ENCODE results near the gene MPHOSPH9. TPM values are rescaled to one million over a fixed set of nuclear protein-coding genes. Genes with fewer than 3 reads are reported as not detected.

MPHOSPH9 gene
- total RNA-seq, 4 donors from 2014 or later, result 14.2 to 25.3 (median 15.1) TPM

DNA sequence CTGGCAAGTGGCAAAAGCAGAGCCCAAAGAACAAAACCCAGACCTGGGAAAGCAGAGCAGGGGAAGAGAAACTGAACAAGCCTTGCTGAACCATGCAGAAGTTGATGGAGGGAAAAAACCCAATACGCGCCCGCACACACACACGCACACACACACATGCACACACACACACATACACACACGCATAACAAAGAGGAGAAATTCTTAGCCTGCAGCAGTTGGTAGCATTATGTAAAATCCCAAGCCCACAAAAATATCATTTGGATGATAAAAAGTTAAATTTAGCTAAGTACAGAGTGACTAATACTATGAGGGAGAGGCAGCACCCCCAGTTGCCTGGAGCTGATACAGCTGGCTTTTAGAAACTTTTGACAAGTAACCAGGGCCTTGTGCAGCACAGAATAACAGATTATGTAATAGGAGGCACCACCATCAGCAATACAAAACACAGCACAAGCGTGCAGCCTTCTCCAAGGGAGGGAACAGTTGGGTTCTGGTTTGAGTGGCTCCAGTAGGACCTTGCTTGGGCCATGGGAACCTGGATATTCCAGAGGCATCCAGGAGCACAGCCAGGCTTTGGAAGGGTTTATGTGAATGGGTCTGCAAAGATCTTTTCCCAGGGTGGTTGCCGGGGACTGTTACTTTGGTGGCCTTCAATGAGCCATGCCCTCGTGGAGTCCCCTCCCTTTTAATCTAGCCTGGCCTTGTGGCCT lies 117.4 kb downstream of the MPHOSPH9 start:
- Histone ChIP-seq H3K4me1 (peaks cover 64 to 88% (median 78%) of the 10 kb centered on the region in 4 donors), H3K27ac (replicated peaks in 1 of 4) (peak overlapping the region; percentile 63 to 80 (median 75)), H3K27me3 (no peaks in the 10 kb centered on the region), H3K4me3 (no peak overlapping the region), H3K9me3 (no peaks in the 10 kb centered on the region), H3K36me3 (no peaks in the 10 kb centered on the region)
- TF ChIP-seq EP300 (IDR thresholded peaks at IDR 0.05) (no peak), POLR2A (IDR thresholded peaks at IDR 0.05; ENCODE audit: low read depth) (no peak), POLR2AphosphoS5 (IDR thresholded peaks at IDR 0.05) (peak; percentile 74 to 80)
- 38% methylated on average over 8 of the region's 8 CpGs for WGBS
- no peak for DNase-seq (ENCODE audit: extremely low spot score)
- intact Hi-C loops (cut with DNase I), result no loop called here

DNA sequence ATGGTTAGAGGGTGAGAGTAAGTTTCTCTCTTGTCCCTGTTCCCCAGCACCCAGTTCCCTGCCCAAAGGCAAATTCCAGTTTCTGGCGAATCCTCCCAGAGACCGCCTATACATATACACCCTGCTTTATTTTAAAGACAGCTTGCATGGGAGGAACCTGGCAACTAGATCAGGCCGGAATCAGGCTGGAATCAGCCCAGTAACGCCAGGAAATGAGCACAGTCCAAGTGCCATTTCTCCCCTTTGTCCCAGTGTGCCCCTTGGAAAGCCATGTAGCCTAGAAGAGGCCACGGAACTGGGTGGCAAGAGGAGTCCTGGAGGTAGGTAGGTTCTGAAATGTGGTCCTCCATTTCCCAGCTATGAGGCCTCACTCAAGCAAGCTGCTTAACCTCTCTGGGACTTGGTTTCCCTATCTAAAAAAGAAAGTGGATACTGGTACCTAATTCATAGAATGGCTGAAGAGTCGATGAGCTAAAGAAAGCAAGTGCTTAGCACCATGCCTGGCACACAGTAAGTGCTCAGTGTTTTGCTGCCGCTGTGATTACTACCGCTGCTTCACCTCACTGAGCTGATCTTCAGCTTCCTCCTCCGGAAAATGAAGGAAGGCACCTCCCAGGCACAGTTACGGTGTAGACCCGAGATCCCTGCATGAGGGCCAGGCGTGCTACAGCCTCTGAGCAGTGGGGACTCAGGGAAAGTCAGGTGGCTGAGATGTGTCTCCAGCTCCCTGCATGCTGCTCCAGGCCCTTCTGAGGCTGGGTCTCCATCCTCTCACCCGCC lies 118.4 kb downstream of the MPHOSPH9 start:
- Histone ChIP-seq H3K4me1 (peaks cover 60 to 86% (median 77%) of the 10 kb centered on the region in 4 donors), H3K9me3 (no peaks in the 10 kb centered on the region), H3K27me3 (no peaks in the 10 kb centered on the region), H3K27ac (replicated peaks in 1 of 4) (peak overlapping the region; percentile 63 to 80 (median 75)), H3K4me3 (no peak overlapping the region), H3K36me3 (peaks cover 0 to 7% (median 4%) of the 10 kb centered on the region in 4 donors)
- DNase-seq (ENCODE audit: extremely low spot score), result no peak
- intact Hi-C loops (cut with DNase I), result no loop called here
- WGBS, result 69% methylated on average over 13 of the region's 13 CpGs
- TF ChIP-seq POLR2AphosphoS5 (IDR thresholded peaks at IDR 0.05) (peak; percentile 8 to 16), POLR2A (IDR thresholded peaks at IDR 0.05; ENCODE audit: low read depth) (no peak), EP300 (IDR thresholded peaks at IDR 0.05) (no peak)

DNA sequence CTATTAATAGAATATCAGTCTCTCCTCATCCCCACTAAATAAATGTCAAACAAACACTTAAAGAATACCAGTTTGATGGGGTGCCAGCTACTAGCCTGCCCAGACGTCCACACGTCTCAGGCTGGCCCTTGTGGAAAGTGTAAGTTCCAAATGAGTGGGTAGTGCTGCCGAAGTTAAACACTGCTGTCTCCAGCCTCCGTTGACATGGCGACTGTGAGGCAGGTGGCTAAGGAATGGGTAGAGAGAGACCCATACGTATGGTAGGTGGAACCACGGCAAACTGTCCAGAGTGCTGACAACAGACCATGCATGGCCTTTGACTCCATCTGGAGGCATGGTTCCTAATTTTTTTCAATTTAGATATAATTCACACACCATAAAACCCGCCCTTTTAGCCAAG lies 119.9 kb downstream of the MPHOSPH9 start:
- Histone ChIP-seq H3K4me1 (peaks cover 71 to 92% (median 89%) of the 10 kb centered on the region in 4 donors), H3K27ac (replicated peaks in 1 of 4) (peak overlapping the region; percentile 11 to 80 (median 57))

DNA sequence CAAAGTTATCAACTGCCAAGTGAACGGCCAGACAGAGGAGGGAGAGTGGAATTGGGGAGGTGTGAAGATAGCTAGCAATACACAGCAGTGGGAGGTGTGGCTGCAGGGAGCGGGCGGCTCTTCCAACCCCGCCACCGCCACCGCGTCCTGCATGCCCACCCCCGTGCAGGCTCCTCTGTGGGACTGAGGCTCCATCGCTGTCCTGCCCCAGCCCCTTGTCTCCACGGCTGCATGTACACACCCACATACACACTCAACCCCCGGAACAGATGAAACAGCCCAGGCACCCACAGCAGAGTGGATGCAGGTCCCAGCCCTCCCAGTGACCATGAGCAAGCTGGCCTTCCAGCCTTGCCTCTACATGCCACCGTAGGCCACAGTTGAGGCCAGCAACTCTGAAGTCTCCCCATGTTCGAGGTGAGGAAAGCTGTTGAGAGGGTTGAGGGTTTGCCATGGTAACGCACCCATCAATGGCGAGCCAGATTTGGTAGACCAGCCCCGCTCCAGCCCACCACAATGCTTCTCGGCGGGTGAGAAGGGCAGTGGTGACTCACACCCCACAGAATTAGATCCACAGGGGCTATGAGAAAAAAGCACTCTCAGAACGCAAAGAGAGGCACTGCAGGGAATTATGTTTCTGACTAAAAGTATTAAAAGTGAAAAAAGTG lies 121.3 kb downstream of the MPHOSPH9 start:
- Histone ChIP-seq H3K36me3 (peaks cover 6 to 21% (median 10%) of the 10 kb centered on the region in 4 donors), H3K27ac (replicated peaks in 1 of 4) (peak overlapping the region in 1 of 4 donors; percentile 3), H3K4me3 (no peak overlapping the region), H3K9me3 (no peaks in the 10 kb centered on the region), H3K27me3 (no peaks in the 10 kb centered on the region), H3K4me1 (peaks cover 83 to 96% (median 92%) of the 10 kb centered on the region in 4 donors)
- 85% methylated on average over 16 of the region's 19 CpGs for WGBS
- DNase-seq (ENCODE audit: extremely low spot score), result no peak
- TF ChIP-seq POLR2AphosphoS5 (IDR thresholded peaks at IDR 0.05), result no peak
- no peak for TF ChIP-seq POLR2A (IDR thresholded peaks at IDR 0.05; ENCODE audit: low read depth)
- TF ChIP-seq, protein P1, sequence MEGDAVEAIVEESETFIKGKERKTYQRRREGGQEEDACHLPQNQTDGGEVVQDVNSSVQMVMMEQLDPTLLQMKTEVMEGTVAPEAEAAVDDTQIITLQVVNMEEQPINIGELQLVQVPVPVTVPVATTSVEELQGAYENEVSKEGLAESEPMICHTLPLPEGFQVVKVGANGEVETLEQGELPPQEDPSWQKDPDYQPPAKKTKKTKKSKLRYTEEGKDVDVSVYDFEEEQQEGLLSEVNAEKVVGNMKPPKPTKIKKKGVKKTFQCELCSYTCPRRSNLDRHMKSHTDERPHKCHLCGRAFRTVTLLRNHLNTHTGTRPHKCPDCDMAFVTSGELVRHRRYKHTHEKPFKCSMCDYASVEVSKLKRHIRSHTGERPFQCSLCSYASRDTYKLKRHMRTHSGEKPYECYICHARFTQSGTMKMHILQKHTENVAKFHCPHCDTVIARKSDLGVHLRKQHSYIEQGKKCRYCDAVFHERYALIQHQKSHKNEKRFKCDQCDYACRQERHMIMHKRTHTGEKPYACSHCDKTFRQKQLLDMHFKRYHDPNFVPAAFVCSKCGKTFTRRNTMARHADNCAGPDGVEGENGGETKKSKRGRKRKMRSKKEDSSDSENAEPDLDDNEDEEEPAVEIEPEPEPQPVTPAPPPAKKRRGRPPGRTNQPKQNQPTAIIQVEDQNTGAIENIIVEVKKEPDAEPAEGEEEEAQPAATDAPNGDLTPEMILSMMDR (IDR thresholded peaks at IDR 0.05), result no peak
- TF ChIP-seq EP300 (IDR thresholded peaks at IDR 0.05), result no peak
- intact Hi-C loops (cut with DNase I), result no loop called here

More for the DNA sequence above, 119.9 kb downstream of the MPHOSPH9 start:
- DNase-seq (ENCODE audit: extremely low spot score), result no peak
- WGBS, result 71% methylated on average over 8 of the region's 8 CpGs
- intact Hi-C loops (cut with DNase I), result no loop called here
- H3K4me3 ChIP-seq, result no peak overlapping the region
- TF ChIP-seq POLR2AphosphoS5 (IDR thresholded peaks at IDR 0.05) (no peak), EP300 (IDR thresholded peaks at IDR 0.05) (no peak)
- no peaks in the 10 kb centered on the region for H3K9me3 ChIP-seq
- H3K27me3 ChIP-seq, result no peaks in the 10 kb centered on the region
- peaks cover 2 to 20% (median 10%) of the 10 kb centered on the region in 4 donors for H3K36me3 ChIP-seq

DNA sequence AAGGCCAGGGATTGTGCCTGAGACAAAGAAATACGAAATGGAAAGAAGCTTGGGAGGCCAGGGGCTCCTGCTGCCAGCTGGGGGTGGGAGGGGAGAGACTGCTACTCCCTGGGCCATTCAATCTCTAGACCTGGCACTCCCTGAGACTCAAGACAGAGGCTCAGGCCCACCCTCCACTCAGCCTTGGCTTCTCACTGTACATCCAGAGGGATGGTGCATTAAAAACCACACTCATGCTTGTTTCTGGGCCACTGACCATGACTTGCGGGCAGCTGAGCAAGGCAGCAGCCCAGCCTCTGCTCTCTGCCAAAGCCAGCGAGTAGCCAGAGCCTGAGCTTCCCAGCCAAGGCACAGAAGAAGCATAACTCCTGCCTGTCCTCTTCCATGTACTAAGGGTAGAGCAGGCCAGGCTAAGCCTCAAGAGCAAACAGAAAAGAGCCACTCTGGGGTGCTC lies 123.6 kb downstream of the MPHOSPH9 start:
- intact Hi-C loops (cut with DNase I), result no loop called here
- no peak for DNase-seq (ENCODE audit: extremely low spot score)
- TF ChIP-seq POLR2A (IDR thresholded peaks at IDR 0.05; ENCODE audit: low read depth) (no peak), POLR2AphosphoS5 (IDR thresholded peaks at IDR 0.05) (no peak), EP300 (IDR thresholded peaks at IDR 0.05) (no peak)
- TF ChIP-seq, protein P1 (IDR thresholded peaks at IDR 0.05), result no peak

More for the DNA sequence above, 123.6 kb downstream of the MPHOSPH9 start:
- Histone ChIP-seq H3K4me1 (peaks cover 70 to 86% (median 80%) of the 10 kb centered on the region in 4 donors), H3K27ac (replicated peaks in 1 of 4) (peak overlapping the region in 1 of 4 donors; percentile 27), H3K36me3 (peaks cover 6 to 34% (median 13%) of the 10 kb centered on the region in 4 donors), H3K4me3 (no peak overlapping the region), H3K9me3 (no peaks in the 10 kb centered on the region), H3K27me3 (no peaks in the 10 kb centered on the region)
- WGBS, result 85% methylated on average over 3 of the region's 3 CpGs
